Neural progenitor cell (in vitro differentiated cells): ENCODE measurements around the gene SLC37A1. TPM values are rescaled to one million over a fixed set of nuclear protein-coding genes. Genes with fewer than 3 reads are reported as not detected.

Experiments used
- DNase-seq: peaks from one replicate; pipeline ENCODE4 v3.0.0-alpha.2; 2016; ENCODE audit warnings: low spot score
- H2AFZ ChIP-seq: fragments of 200-600 bp; sonication (generic); replicated peaks from 2 replicates; pipeline ENCODE4 v1.6.1; 2016; ENCODE audit warnings: antibody characterized with exemption
- H3F3A ChIP-seq: fragments of 200-600 bp; sonication (generic); 2 replicates; pipeline ENCODE4 v1.6.1; 2016; ENCODE audit warnings: antibody characterized with exemption, low read depth
- H3K27ac ChIP-seq: fragments of 200-600 bp; sonication (generic); 2 replicates; pipeline ENCODE4 v1.5.1; 2016; ENCODE audit warnings: mild to moderate bottlenecking
- H3K27me3 ChIP-seq: fragments of 200-600 bp; sonication (generic); 2 replicates; pipeline ENCODE4 v1.6.1; 2016; ENCODE audit warnings: mild to moderate bottlenecking, moderate library complexity
- H3K36me3 ChIP-seq: fragments of 200-600 bp; sonication (generic); 2 replicates; pipeline ENCODE4 v1.5.1; 2016
- H3K4me1 ChIP-seq: fragments of 200-600 bp; sonication (generic); 2 replicates; pipeline ENCODE4 v1.6.1; 2016; ENCODE audit warnings: mixed run types
- H3K4me2 ChIP-seq: fragments of 200-600 bp; sonication (generic); 2 replicates; pipeline ENCODE4 v1.6.1; 2016
- H3K4me3 ChIP-seq: fragments of 200-600 bp; sonication (generic); 2 replicates; pipeline ENCODE4 v1.5.1; 2016
- H3K79me2 ChIP-seq: fragments of 200-600 bp; sonication (generic); 2 replicates; pipeline ENCODE4 v1.6.1; 2016; ENCODE audit warnings: low read depth
- H3K9ac ChIP-seq: fragments of 200-600 bp; sonication (generic); 2 replicates; pipeline ENCODE4 v1.6.1; 2016
- H3K9me3 ChIP-seq: fragments of 200-600 bp; sonication (generic); 2 replicates; pipeline ENCODE4 v1.5.1; 2016; ENCODE audit warnings: low read depth
- H4K20me1 ChIP-seq: fragments of 200-600 bp; sonication (generic); 2 replicates; pipeline ENCODE4 v1.6.1; 2016; ENCODE audit warnings: low read depth
- H3K27ac Mint-ChIP-seq: 3 replicates; pipeline ENCODE4 v1.8.0; 2021; ENCODE audit warnings: mixed read lengths
- H3K27me3 Mint-ChIP-seq: 2 replicates; pipeline ENCODE4 v1.8.0; 2022; ENCODE audit warnings: low read depth, mild to moderate bottlenecking, inconsistent platforms, moderate library complexity, mixed read lengths; ENCODE audit not compliant: insufficient read depth
- H3K36me3 Mint-ChIP-seq: 3 replicates; pipeline ENCODE4 v1.8.0; 2021; ENCODE audit warnings: mixed read lengths
- H3K4me1 Mint-ChIP-seq: 3 replicates; pipeline ENCODE4 v1.8.0; 2021; ENCODE audit warnings: mixed read lengths
- H3K4me3 Mint-ChIP-seq: 3 replicates; pipeline ENCODE4 v1.8.0; 2021; ENCODE audit warnings: mild to moderate bottlenecking, moderate library complexity, mixed read lengths
- H3K9me3 Mint-ChIP-seq: 3 replicates; pipeline ENCODE4 v1.8.0; 2020; ENCODE audit warnings: mixed read lengths
- EZH2 ChIP-seq: fragments of 200-600 bp; sonication (generic); IDR thresholded peaks from 2 replicates; pipeline ENCODE4 v1.6.1; 2017; ENCODE audit warnings: antibody characterized with exemption, mild to moderate bottlenecking, moderate library complexity
- EZH2phosphoT487 ChIP-seq: fragments of 200-600 bp; sonication (generic); IDR thresholded peaks from 2 replicates; pipeline ENCODE4 v1.6.1; 2017; ENCODE audit warnings: antibody characterized with exemption
- total RNA-seq: library from RNA; depleted of rRNA; stranded (reverse); fragments of >200 nt; gene quantifications from 2 replicates; pipeline ENCODE4 v1.2.3, GENCODE V29; 2015; ENCODE audit warnings: low replicate concordance
- TF ChIP-seq, protein P1 (sequence below): fragments of 200-600 bp; sonication (generic); IDR thresholded peaks from 2 replicates; pipeline ENCODE4 v1.5.1; 2017; ENCODE audit warnings: antibody characterized with exemption, mild to moderate bottlenecking

The SLC37A1 gene
- total RNA-seq, 1 donor from 2014 or later: 1.2 TPM

DNA sequence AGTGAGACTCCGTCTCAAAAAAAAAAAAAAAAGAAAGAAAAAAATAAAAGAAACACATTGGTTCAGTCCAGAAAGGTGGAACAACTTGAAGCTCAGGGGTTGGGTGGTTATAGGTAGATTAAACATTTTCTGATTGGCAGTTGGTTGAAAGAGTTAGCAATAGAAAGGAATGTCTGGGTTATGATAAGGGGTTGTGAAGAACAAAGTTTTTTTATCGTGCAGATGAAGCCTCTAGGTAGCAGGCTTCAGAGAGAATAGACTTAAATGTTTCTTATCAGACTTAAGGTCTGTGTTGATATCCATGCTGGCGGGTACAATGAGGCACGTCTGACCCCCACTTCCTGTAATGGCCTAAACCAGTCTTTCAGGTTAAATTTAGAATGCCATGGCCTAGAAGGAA is 94.8 kb downstream of the SLC37A1 start:
- H3K4me1 Mint-ChIP-seq: no peaks in the 10 kb centered on the region

DNA sequence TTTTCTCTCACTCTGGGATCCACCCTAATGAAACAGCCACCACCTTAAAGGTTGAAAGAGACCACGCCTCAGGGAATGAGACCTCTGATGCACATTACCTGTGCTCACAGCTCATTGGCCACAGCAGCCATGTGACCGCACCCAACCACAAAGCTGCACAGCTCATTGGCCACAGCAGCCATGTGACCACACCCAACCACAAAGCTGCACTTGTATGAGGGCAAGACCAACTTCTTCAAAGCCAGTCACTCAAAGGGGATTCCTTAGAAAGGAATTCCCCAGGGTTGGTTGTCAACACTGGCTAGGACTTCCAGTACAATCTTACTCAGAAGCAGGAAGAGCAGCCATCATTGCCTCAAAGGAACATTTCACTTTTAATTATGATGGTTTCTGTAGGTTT is 96.2 kb downstream of the SLC37A1 start:
- Mint-ChIP-seq H3K4me1 (no peaks in the 10 kb centered on the region), H3K27ac (no peak overlapping the region), H3K4me3 (no peak overlapping the region), H3K36me3 (no peaks in the 10 kb centered on the region), H3K27me3 (peaks cover 11% of the 10 kb centered on the region), H3K9me3 (peaks cover 13% of the 10 kb centered on the region)
- Histone ChIP-seq H3K27me3 (no peaks in the 10 kb centered on the region), H3K9ac (no peak overlapping the region), H3K9me3 (no peaks in the 10 kb centered on the region), H3K4me1 (no peaks in the 10 kb centered on the region), H2AFZ (no peak overlapping the region), H3F3A (peaks cover 6% of the 10 kb centered on the region), H3K27ac (no peak overlapping the region), H3K4me3 (no peak overlapping the region), H3K79me2 (no peaks in the 10 kb centered on the region), H3K4me2 (no peak overlapping the region), H4K20me1 (no peaks in the 10 kb centered on the region), H3K36me3 (no peaks in the 10 kb centered on the region)
- TF ChIP-seq EZH2phosphoT487 (no peak), EZH2 (no peak)
- TF ChIP-seq, protein P1, sequence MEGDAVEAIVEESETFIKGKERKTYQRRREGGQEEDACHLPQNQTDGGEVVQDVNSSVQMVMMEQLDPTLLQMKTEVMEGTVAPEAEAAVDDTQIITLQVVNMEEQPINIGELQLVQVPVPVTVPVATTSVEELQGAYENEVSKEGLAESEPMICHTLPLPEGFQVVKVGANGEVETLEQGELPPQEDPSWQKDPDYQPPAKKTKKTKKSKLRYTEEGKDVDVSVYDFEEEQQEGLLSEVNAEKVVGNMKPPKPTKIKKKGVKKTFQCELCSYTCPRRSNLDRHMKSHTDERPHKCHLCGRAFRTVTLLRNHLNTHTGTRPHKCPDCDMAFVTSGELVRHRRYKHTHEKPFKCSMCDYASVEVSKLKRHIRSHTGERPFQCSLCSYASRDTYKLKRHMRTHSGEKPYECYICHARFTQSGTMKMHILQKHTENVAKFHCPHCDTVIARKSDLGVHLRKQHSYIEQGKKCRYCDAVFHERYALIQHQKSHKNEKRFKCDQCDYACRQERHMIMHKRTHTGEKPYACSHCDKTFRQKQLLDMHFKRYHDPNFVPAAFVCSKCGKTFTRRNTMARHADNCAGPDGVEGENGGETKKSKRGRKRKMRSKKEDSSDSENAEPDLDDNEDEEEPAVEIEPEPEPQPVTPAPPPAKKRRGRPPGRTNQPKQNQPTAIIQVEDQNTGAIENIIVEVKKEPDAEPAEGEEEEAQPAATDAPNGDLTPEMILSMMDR: no peak
- no peak for DNase-seq

More for the DNA sequence above, 94.8 kb downstream of the SLC37A1 start:
- H3K27me3 ChIP-seq: no peaks in the 10 kb centered on the region
- Mint-ChIP-seq H3K36me3 (no peaks in the 10 kb centered on the region), H3K27ac (no peak overlapping the region), H3K27me3 (peaks cover 11% of the 10 kb centered on the region), H3K9me3 (peaks cover 13% of the 10 kb centered on the region), H3K4me3 (no peak overlapping the region)
- no peaks in the 10 kb centered on the region for H4K20me1 ChIP-seq
- no peak overlapping the region for H2AFZ ChIP-seq
- no peaks in the 10 kb centered on the region for H3K4me1 ChIP-seq
- H3K79me2 ChIP-seq: no peaks in the 10 kb centered on the region
- TF ChIP-seq EZH2: no peak
- no peak for TF ChIP-seq EZH2phosphoT487
- TF ChIP-seq, protein P1: no peak
- no peak overlapping the region for H3K27ac ChIP-seq
- no peak overlapping the region for H3K4me2 ChIP-seq
- no peak for DNase-seq
- no peaks in the 10 kb centered on the region for H3K36me3 ChIP-seq
- H3K4me3 ChIP-seq: no peak overlapping the region
- H3K9me3 ChIP-seq: no peaks in the 10 kb centered on the region
- no peaks in the 10 kb centered on the region for H3F3A ChIP-seq
- no peak overlapping the region for H3K9ac ChIP-seq

DNA sequence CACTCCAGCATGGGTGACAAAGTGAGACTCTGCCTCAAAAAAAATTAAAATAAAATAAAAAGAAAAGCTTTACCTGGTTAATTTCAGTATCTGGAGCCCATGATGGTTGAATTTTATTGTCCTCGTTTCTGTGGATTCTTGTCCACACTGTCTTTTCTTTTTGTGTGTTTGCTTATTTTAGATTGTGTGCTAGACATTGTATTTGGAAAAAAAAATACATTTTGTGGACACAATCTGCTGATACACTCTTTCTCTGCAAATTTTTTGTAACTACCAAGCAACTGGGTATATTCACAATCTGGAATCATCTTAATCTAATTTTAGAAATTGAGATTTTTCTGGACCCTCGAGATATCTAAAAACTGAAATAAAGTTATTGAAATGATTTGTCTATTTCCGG is 98.2 kb downstream of the SLC37A1 start:
- Histone ChIP-seq H3K9me3 (no peaks in the 10 kb centered on the region), H3K4me1 (peaks cover 4% of the 10 kb centered on the region), H4K20me1 (no peaks in the 10 kb centered on the region), H3K9ac (no peak overlapping the region), H3F3A (peaks cover 9% of the 10 kb centered on the region), H3K36me3 (no peaks in the 10 kb centered on the region), H3K27me3 (no peaks in the 10 kb centered on the region), H2AFZ (no peak overlapping the region), H3K4me3 (no peak overlapping the region), H3K79me2 (no peaks in the 10 kb centered on the region), H3K27ac (no peak overlapping the region), H3K4me2 (no peak overlapping the region)
- no peak for DNase-seq
- TF ChIP-seq, protein P1: no peak
- no peak for TF ChIP-seq EZH2phosphoT487
- no peak for TF ChIP-seq EZH2
- Mint-ChIP-seq H3K4me3 (no peak overlapping the region), H3K27me3 (peaks cover 9% of the 10 kb centered on the region), H3K4me1 (no peaks in the 10 kb centered on the region), H3K27ac (no peak overlapping the region), H3K9me3 (peaks cover 7% of the 10 kb centered on the region), H3K36me3 (no peaks in the 10 kb centered on the region)
